Esophagus muscularis mucosa (tissue), 4 donors: Measurements from ENCODE around the gene VPS13C. TPM values are rescaled to one million over a fixed set of nuclear protein-coding genes. Genes with fewer than 3 reads are reported as not detected.

Source experiments
- DNase-seq: peaks from one replicate; pipeline ENCODE4 v3.0.0-alpha.2; 2017; ENCODE audit errors: extremely low spot score
- H3K27ac ChIP-seq, 4 donors: fragments of 200-600 bp; sonication (generic); replicated peaks in 1 of 4; 1 replicate in 3 of 4; 2 replicates in 1 of 4; pipeline ENCODE4 v1.5.1; 2016 to 2019; ENCODE audit warnings: mild to moderate bottlenecking in 1 of 4
- H3K27me3 ChIP-seq, 4 donors: fragments of 200-600 bp; sonication (generic); one replicate each; pipeline versions ENCODE4 v1.5.1 to v1.6.0; 2016 to 2019
- H3K36me3 ChIP-seq, 4 donors: fragments of 200-600 bp; sonication (generic); one replicate each; pipeline ENCODE4 v1.5.1; 2016 to 2019
- H3K4me1 ChIP-seq, 4 donors: fragments of 200-600 bp; sonication (generic); one replicate each; pipeline ENCODE4 v1.5.1; 2016 to 2019
- H3K4me3 ChIP-seq, 4 donors: fragments of 200-600 bp; sonication (generic); 1 replicate in 2 of 4; 2 replicates in 2 of 4; pipeline ENCODE4 v1.5.1; 2016 to 2019; ENCODE audit warnings: mild to moderate bottlenecking in 4 of 4, moderate library complexity in 1 of 4
- H3K9me3 ChIP-seq, 4 donors: fragments of 200-600 bp; sonication (generic); 1 replicate in 3 of 4; 2 replicates in 1 of 4; pipeline ENCODE4 v1.5.1; 2016 to 2019
- EP300 ChIP-seq: sonication (generic); formaldehyde crosslinking; IDR thresholded peaks from one replicate; pipeline ENCODE4 v1.6.1; 2017; ENCODE audit warnings: antibody characterized with exemption
- POLR2A ChIP-seq: fragments of 450-650 bp; IDR thresholded peaks from one replicate; pipeline ENCODE4 v1.6.1; 2017; ENCODE audit warnings: antibody characterized with exemption, moderate library complexity, mild to moderate bottlenecking, low read depth
- POLR2AphosphoS5 ChIP-seq, 2 donors: sonication (generic); formaldehyde crosslinking; IDR thresholded peaks; one replicate each; pipeline ENCODE4 v1.6.1; 2017; ENCODE audit warnings: antibody characterized with exemption in 2 of 2
- WGBS: methylation state at CpG from one replicate; pipeline ENCODE4 v1.1.5; 2018; 5-methylcytosine and 5-hydroxymethylcytosine counted together
- intact Hi-C: fragments of 100-400 bp; cut with DNase I; formaldehyde crosslinking; loops from one replicate; pipeline ENCODE4 v1.15.1; 2023
- total RNA-seq, 4 donors: library from RNA; depleted of rRNA; stranded (reverse); fragments of >200 nt; gene quantifications; one replicate each; pipeline versions ENCODE4 v1.1.0 to v1.2.1, GENCODE V29; 2016
- TF ChIP-seq, protein P1 (sequence below), 3 experiments: fragments of 200-600 bp in 2 of 3; fragments of 450-650 bp in 1 of 3; sonication (generic) in 2 of 3; IDR thresholded peaks; one replicate each; pipeline ENCODE4 v1.5.1; 2017 to 2019; ENCODE audit warnings: antibody characterized with exemption in 3 of 3, mild to moderate bottlenecking in 2 of 3, moderate library complexity in 1 of 3

Gene VPS13C
- total RNA-seq, 4 donors from 2014 or later = 58.5 to 86.0 (median 59.4) TPM

DNA sequence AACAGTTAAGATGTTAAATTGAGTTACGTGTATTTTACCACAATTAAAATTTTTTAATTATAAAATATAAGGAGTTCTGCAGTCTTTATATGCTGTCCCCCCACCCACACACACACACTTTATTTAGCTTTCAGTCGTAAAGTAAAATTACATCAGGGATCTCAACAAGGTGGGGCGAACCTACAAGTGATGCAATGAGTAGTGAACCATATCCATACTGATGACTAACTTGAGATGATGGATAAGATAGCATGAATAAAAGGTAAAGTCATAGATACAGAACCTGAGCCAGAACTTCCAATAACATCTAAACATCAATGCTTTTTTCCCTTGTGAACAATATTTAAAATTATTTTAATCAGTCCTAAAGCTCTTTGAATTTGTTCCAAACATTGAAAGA, 77.2 kb downstream of the VPS13C start:
- Histone ChIP-seq H3K36me3 (peaks cover 5 to 67% (median 44%) of the 10 kb centered on the region in 4 donors), H3K9me3 (no peaks in the 10 kb centered on the region), H3K4me3 (no peak overlapping the region), H3K27me3 (no peaks in the 10 kb centered on the region), H3K27ac (no peak overlapping the region), H3K4me1 (no peaks in the 10 kb centered on the region)
- no peak for DNase-seq
- intact Hi-C loops = no loop called here
- WGBS = 95% methylated on average over 3 of the region's 3 CpGs
- TF ChIP-seq POLR2AphosphoS5 (IDR thresholded peaks at IDR 0.05) = no peak
- TF ChIP-seq EP300 = no peak
- no peak for TF ChIP-seq POLR2A
- TF ChIP-seq, protein P1, sequence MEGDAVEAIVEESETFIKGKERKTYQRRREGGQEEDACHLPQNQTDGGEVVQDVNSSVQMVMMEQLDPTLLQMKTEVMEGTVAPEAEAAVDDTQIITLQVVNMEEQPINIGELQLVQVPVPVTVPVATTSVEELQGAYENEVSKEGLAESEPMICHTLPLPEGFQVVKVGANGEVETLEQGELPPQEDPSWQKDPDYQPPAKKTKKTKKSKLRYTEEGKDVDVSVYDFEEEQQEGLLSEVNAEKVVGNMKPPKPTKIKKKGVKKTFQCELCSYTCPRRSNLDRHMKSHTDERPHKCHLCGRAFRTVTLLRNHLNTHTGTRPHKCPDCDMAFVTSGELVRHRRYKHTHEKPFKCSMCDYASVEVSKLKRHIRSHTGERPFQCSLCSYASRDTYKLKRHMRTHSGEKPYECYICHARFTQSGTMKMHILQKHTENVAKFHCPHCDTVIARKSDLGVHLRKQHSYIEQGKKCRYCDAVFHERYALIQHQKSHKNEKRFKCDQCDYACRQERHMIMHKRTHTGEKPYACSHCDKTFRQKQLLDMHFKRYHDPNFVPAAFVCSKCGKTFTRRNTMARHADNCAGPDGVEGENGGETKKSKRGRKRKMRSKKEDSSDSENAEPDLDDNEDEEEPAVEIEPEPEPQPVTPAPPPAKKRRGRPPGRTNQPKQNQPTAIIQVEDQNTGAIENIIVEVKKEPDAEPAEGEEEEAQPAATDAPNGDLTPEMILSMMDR (IDR thresholded peaks at IDR 0.05) = no peak

DNA sequence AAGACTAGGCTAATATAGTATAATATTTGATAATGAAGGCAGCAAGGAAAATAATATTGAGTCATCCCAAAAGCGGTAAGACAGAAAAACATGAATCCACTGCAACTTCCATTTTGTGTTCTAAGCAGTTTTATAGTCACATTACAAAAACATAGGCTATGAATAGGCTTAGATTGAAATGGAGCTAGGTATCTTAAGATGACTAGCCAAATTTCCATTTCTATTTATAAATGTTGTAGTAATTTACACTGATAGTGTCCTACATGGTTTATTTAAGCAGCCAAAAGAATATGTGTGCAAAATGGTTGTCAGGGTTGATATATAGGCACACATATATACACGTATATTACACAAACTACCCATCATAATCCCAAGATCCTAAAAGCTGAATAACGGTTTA, 82.0 kb downstream of the VPS13C start:
- no peak overlapping the region for H3K27ac ChIP-seq
- intact Hi-C loops = no loop called here
- H3K4me3 ChIP-seq = no peak overlapping the region
- no peaks in the 10 kb centered on the region for H3K9me3 ChIP-seq
- no peak for DNase-seq
- H3K4me1 ChIP-seq = no peaks in the 10 kb centered on the region
- peaks cover 10 to 58% (median 41%) of the 10 kb centered on the region in 4 donors for H3K36me3 ChIP-seq
- no peaks in the 10 kb centered on the region for H3K27me3 ChIP-seq
- WGBS = 76% methylated on average over 3 of the region's 3 CpGs
- TF ChIP-seq EP300 (no peak), POLR2A (no peak), POLR2AphosphoS5 (IDR thresholded peaks at IDR 0.05) (no peak)
- TF ChIP-seq, protein P1 (IDR thresholded peaks at IDR 0.05) = no peak

DNA sequence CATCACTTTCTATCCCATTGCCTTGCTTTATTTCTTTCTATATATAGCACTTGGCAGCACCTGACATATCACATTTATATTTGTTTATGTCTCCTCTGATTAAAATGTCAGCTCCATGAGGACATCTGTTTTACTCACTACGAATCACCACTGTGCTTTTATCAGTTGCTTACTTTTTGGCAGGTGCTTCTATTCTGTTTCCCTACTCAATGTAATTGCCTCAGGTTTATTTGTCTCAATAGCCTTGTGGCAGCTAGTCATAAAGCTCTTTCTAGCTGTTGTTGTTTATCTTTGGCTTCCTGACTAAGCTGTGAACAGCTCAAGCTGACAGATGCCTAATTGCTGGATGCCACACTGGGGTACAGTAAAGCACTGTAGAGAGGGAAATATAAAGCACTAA, 85.5 kb downstream of the VPS13C start:
- DNase-seq = no peak
- H3K4me1 ChIP-seq = no peaks in the 10 kb centered on the region
- no peaks in the 10 kb centered on the region for H3K9me3 ChIP-seq
- TF ChIP-seq POLR2AphosphoS5 (IDR thresholded peaks at IDR 0.05) (no peak), EP300 (no peak), POLR2A (no peak)
- TF ChIP-seq, protein P1 (IDR thresholded peaks at IDR 0.05) = no peak
- H3K4me3 ChIP-seq = no peak overlapping the region
- H3K27me3 ChIP-seq = no peaks in the 10 kb centered on the region
- H3K27ac ChIP-seq = no peak overlapping the region
- intact Hi-C loops = no loop called here
- H3K36me3 ChIP-seq = peaks cover 27 to 61% (median 44%) of the 10 kb centered on the region in 4 donors
- 23% methylated on average over 1 of the region's 1 CpG for WGBS

DNA sequence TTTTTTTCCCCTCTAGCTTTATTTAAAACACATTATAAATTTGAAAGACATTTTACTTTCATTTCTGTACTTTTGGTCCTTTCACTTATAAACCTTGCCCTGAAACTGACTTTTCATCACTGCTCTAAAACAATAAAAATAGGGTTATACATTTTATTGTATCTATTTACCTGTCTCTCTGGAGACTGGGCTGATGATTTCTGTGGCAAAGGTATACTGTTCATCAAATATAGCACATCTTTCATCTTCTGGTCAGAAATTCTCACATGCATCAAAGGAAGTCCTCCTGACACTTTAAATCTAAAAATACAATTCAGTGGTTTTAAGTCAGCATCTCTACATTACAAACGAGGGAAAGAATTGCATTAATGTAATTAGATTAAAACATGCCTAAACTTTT, 86.1 kb downstream of the VPS13C start:
- TF ChIP-seq EP300 (no peak), POLR2A (no peak), POLR2AphosphoS5 (IDR thresholded peaks at IDR 0.05) (no peak)
- Histone ChIP-seq H3K27me3 (no peaks in the 10 kb centered on the region), H3K4me3 (no peak overlapping the region), H3K36me3 (peaks cover 27 to 55% (median 41%) of the 10 kb centered on the region in 4 donors), H3K27ac (no peak overlapping the region), H3K4me1 (no peaks in the 10 kb centered on the region), H3K9me3 (no peaks in the 10 kb centered on the region)
- 64% methylated on average over 1 of the region's 1 CpG for WGBS
- DNase-seq = no peak
- intact Hi-C loops = no loop called here

DNA sequence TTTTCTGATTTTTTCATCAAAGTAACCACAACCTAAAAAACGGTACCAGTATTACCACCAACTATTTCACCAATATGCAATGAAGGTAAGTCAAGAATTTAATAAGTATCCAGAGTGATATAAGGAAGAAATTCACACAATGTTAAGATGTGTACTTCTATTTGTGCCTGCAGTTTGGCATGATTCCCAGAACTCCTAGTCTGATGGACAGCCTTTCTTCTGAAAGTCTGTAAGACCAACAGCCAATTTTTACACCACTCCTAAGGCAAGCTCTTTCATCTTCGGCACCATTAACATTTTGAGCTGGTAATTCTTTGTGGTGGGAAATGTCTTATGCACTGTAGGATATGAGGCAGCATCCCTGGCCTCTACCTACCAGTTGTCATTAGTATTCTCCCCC, 108.3 kb downstream of the VPS13C start:
- H3K4me1 ChIP-seq = no peaks in the 10 kb centered on the region
- no peaks in the 10 kb centered on the region for H3K27me3 ChIP-seq
- H3K36me3 ChIP-seq = peaks cover 0 to 93% (median 21%) of the 10 kb centered on the region in 4 donors
- intact Hi-C loops = no loop called here
- 94% methylated on average over 2 of the region's 2 CpGs for WGBS
- TF ChIP-seq POLR2A (no peak), POLR2AphosphoS5 (IDR thresholded peaks at IDR 0.05) (no peak), EP300 (no peak)
- TF ChIP-seq, protein P1 (IDR thresholded peaks at IDR 0.05) = no peak
- no peak overlapping the region for H3K27ac ChIP-seq
- DNase-seq = no peak
- no peaks in the 10 kb centered on the region for H3K9me3 ChIP-seq
- H3K4me3 ChIP-seq = no peak overlapping the region
